ENCODE data around the gene ARF4.

ARF4 gene

GRCh38 chr3:57577801-57578200, 19.3 kb downstream of the ARF4 start:
- DNase-seq, result no peak

DNA sequence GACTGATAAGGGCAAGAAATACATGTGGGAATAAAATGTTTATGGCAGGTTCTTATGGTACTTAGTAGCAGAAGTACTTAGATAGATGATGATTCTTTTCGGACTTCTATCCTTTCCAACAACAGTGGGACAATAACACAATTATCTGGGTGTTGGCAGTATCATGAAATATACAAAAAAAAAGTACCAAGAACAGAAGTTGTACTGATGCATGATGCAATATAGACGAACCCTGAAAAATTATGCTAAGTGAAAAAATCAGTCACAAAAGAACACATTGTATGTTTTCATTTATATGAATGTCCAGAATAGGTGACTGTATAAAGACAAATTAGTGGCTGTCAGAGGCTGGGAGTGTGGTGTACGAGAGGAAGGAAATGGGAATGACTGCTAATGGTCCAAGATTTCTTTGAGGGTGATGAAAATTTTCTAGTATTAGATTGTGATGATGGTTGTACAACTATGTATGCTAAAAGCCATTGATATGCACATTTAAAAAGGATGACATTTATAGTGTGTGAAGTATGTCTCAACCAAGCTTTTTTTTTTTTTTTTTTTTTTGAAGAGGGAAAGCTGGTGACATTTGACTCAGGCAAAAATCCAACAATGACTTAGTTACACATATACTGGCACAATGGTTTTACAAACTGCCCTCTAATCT, 21.0 kb downstream of the ARF4 start:
- DNase-seq, result no peak

- DNase-seq, result no peak
Observed at GRCh38 chr3:57572096-57572495, 25.0 kb downstream of the ARF4 start.

DNA sequence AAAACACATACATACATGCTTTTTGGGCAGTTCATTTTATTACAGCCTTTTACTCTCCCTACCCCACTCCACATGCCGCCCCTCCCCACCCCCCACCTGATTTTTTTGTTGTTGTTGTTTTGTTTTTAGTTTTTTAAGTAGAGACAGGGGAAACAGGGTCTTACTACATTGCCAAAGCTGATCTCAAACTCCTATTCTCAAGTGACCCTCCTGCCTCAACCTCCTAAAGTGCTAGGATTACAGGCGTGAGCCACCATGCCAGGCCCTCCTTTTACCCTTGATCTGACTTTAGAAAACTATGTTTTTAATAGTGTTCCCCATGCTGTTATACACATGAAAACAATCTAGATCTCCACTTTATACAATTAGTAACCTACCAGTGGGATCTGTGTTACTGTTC, 26.3 kb downstream of the ARF4 start:
- no peak for DNase-seq

DNA sequence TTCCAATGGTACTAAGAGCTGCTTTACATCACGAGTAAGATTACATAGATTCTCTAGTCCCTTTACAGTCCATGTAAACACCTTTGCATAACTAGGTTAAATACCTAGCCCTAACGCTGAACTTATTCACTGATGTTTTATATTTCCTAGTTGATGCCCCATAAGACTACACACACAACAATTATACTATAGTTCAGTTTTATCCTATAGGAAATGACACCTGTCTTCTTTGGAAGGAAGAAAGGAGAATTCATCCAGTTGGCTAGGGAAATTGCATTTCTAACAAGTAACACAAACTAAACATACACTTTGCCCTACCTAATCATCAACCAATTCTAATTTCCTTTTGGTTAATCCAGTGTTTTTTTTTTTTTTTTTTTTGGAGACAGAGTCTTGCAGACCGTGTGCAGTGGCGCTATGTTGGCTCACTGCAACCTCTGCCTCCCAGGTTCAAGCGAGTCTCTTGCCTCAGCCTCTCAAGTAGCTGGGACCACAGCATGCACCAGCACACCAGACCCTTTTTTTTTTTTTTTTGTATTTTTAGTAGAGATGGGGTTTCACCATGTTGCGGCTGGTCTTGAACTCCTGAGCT, 27.2 kb downstream of the ARF4 start:
- no peak for DNase-seq

GRCh38 chr3:57559526-57559925, 37.6 kb downstream of the ARF4 start:
- DNase-seq, result no peak

DNA sequence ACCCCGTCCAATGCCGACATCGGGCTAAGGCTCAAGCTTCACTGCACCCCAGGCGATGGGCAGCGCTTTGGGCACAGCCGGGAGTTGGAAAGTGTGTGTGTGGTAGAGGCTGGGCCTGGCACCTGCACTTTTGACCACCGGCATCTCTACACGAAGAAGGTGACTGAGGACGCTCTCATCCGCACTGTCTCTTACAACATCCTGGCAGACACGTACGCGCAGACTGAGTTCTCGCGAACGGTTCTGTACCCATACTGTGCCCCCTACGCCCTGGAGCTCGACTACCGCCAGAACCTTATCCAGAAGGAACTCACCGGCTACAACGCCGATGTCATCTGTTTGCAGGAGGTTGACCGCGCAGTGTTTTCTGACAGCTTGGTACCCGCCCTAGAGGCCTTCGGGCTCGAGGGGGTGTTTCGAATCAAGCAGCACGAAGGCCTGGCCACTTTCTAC, 40.0 kb downstream of the ARF4 start:
- DNase-seq, result peak; percentile 16

DNA sequence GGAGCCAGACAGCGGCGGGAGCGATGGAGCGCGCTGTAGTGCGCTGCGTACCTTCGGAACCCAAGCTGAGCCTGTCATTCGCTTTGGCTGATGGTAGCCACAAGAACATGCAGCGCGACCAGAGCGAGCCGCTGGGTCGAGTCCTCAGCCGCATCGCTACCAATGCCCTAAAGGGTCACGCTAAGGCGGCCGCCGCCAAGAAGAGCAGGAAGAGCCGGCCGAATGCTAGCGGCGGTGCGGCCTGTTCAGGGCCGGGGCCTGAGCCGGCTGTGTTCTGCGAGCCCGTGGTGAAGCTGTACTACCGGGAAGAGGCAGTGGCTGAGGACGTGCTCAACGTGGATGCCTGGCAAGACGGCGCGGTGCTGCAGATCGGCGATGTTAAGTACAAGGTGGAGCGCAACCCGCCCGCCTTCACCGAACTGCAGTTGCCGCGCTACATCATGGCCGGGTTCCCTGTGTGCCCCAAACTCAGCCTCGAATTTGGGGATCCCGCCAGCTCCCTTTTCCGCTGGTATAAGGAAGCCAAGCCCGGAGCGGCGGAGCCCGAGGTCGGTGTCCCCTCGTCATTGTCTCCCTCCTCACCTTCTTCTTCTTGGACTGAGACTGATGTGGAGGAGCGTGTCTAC, 40.6 kb downstream of the ARF4 start:
- peak; percentile 24 for DNase-seq

GRCh38 chr3:57555738-57556458, 41.2 kb downstream of the ARF4 start, which contains the start of gene PDE12:
Gene PDE12 (plus strand): TSS chr3:57556274. CDS start chr3:57556380, 106 bp downstream.
- DNase-seq, result peak; percentile 74

- DNase-seq, result no peak
Observed at GRCh38 chr3:57555306-57555705, 41.8 kb downstream of the ARF4 start.

- no peak for DNase-seq
Observed at GRCh38 chr3:57546616-57547015, 50.5 kb downstream of the ARF4 start.

DNA sequence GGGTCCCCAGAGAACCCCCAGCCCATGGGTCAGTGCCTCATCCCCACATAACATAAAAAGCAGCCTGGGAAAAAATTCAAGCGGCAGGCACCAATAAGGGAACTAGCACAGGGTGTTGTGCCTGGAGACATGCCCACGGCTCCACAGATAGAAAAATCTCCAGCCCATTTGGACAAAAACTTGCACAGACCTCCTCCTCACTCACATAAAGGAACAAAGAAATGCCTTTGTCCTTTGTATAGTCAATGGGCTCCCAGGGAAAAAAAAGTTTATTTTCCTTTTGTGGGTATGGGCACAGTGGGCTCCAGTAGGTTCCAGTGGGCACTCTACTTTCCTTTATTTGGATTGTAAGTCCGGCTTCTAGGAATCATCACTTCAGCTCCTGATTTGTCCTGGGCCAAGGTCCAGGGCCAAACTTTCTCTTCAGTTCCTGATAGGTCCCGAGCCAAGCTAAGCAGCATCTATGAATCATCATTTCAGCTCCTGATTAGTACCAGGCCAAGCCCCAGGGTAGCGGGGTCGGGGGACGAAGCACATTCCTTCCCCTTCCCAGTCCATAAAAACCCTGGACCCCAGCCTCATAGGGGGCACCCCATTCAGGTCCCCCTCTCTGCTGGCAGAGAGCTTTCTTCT, 51.4 kb downstream of the ARF4 start:
- no peak for DNase-seq

- DNase-seq, result no peak
Observed at GRCh38 chr3:57544181-57545125, 52.7 kb downstream of the ARF4 start, which contains the start of gene DNAH12. Gene DNAH12 (minus strand): TSS chr3:57544344. CDS start chr3:57542870, 1,474 bp downstream.

DNA sequence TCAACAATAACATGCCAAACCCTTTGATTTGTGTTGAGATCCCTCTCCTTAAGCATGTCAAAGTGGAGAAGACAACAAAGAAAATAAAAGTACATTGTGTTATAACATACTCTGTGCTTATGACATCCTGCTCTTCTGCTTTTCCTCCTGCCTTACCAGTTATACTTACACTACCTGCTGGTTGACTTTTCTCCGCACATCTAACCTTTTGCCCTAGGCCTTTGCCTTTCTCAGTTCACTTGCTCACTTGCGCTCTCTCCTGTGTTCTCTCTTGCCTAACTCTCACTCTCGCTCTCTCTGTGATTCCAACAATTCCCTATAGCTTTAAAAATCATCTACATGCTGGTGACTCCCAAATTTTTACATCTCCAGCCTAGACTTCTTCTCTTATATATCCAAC, 58.7 kb downstream of the ARF4 start:
- no peak for DNase-seq

DNA sequence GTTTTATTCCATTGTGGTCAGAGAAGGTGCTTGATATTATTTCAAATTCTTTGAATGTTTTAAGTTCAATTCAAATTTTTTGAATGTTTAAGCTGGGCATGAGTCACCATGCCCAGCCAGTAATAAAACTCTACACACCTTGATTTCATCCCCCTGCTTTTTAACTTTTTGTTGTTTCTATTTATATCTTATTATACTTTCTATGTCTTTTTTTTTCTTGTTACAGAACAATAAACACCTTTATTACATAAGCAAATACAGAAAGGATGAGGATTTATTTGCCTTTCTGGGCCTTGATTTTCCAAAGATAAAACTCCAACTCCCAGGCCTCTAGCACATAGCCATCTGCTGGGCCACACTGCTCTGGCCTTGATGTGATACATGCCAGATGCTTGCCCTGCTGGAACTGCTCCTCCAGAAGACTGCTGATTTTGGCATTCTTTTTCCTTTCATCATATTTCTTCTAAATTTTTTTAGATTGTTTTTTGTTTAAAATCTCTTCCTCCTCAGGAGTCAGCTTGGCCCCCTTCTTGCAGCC, 67.0 kb downstream of the ARF4 start:
- no peak for DNase-seq
